A549 (cell line): Measurements from ENCODE around the gene NAA30. TPM values are rescaled to one million over a fixed set of nuclear protein-coding genes. Genes with fewer than 3 reads are reported as not detected.

Experiments
- ATAC-seq, 2 experiments: fragments of 200-7000 bp in 1 of 2; fragments of >200 bp in 1 of 2; cut with Nextera tagmentation in 1 of 2; cut with Tn5 transposase in 1 of 2; 3 replicates each; pipeline versions ENCODE4 v1.8.0 to v1.9.1; 2018 to 2020; ENCODE audit warnings: mild to moderate bottlenecking in 1 of 2, moderate library complexity in 1 of 2
- CTCF ChIA-PET: fragments of 300-600 bp; sonication (Branson Sonifier 250); formaldehyde crosslinking; extraction: SDS; loops from one replicate; lab custom pipeline; 2021; ENCODE audit warnings: antibody characterized with exemption, inconsistent platforms; lab: Yijun Ruan, JAX
- POLR2A ChIA-PET: fragments of 350-600 bp; formaldehyde crosslinking; extraction: SDS; loops from one replicate; lab custom pipeline; 2021; ENCODE audit warnings: antibody characterized with exemption, inconsistent platforms; lab: Yijun Ruan, JAX
- DNase-seq, 2 experiments: peaks; one replicate each; pipeline versions ENCODE4 v3.0.0 to v3.0.0-alpha.2; 2011 to 2016; ENCODE audit warnings: low read depth in 1 of 2, low spot score in 1 of 2
- FAIRE-seq: peaks from 2 replicates; lab custom pipeline; 2011; peaks lifted over from hg19 to GRCh38; lab: Jason Lieb, UNC
- H3K27ac ChIP-seq, 2 experiments: fragments of >200 bp; sonication (Bioruptor Twin); formaldehyde crosslinking; 3 replicates each; pipeline ENCODE4 v1.5.1; 2016 to 2017
- H3K4me1 ChIP-seq: fragments of >200 bp; sonication (Bioruptor Twin); formaldehyde crosslinking; 3 replicates; pipeline ENCODE4 v1.6.1; 2016
- H3K4me2 ChIP-seq: fragments of >200 bp; sonication (Bioruptor Twin); formaldehyde crosslinking; 3 replicates; pipeline ENCODE4 v1.6.1; 2016
- H3K4me3 ChIP-seq: fragments of >200 bp; sonication (Bioruptor Twin); formaldehyde crosslinking; 3 replicates; pipeline ENCODE4 v1.5.1; 2016
- H3K9me3 ChIP-seq: fragments of >200 bp; sonication (Bioruptor Twin); formaldehyde crosslinking; 3 replicates; pipeline ENCODE4 v1.6.1; 2016
- BHLHE40 ChIP-seq: IDR thresholded peaks from 2 replicates; pipeline ENCODE4 v1.6.1; 2012; ENCODE audit warnings: low read depth, low read length, inconsistent platforms
- CBX2 ChIP-seq: fragments of 200-600 bp; sonication (generic); IDR thresholded peaks from 2 replicates; pipeline ENCODE4 v1.6.1; 2016; ENCODE audit warnings: low read depth, mild to moderate bottlenecking, borderline replicate concordance
- ESRRA ChIP-seq: fragments of 150-350 bp; IDR thresholded peaks from 2 replicates; pipeline ENCODE4 v1.6.1; 2014; ENCODE audit warnings: mild to moderate bottlenecking, low read length, borderline replicate concordance
- FOSB ChIP-seq: fragments of 250-450 bp; sonication (Bioruptor Pico); IDR thresholded peaks from 2 replicates; pipeline ENCODE4 v1.5.0; 2020; ENCODE audit warnings: mild to moderate bottlenecking, moderate library complexity
- HEYL ChIP-seq: fragments of 250-450 bp; sonication (Bioruptor Pico); IDR thresholded peaks from 2 replicates; pipeline ENCODE4 v1.8.0; 2021; ENCODE audit warnings: mild to moderate bottlenecking, moderate library complexity
- HOXA7 ChIP-seq: fragments of 250-450 bp; sonication (Bioruptor Pico); IDR thresholded peaks from 2 replicates; pipeline ENCODE4 v1.5.0; 2020; ENCODE audit warnings: mild to moderate bottlenecking, moderate library complexity
- MAFK ChIP-seq: fragments of 450-650 bp; IDR thresholded peaks from 2 replicates; pipeline ENCODE4 v1.6.1; 2014; ENCODE audit not compliant: partially characterized antibody
- MAX ChIP-seq: IDR thresholded peaks from 2 replicates; pipeline ENCODE4 v1.6.1; 2012
- NFE2L2 ChIP-seq: fragments of 150-350 bp; conservative IDR thresholded peaks from 2 replicates; pipeline ENCODE4 v1.6.1; 2014; ENCODE audit warnings: low read length
- NPAS2 ChIP-seq: fragments of 250-450 bp; sonication (Bioruptor Pico); IDR thresholded peaks from 2 replicates; pipeline ENCODE4 v1.8.0; 2022; ENCODE audit warnings: mild to moderate bottlenecking, moderate library complexity, borderline replicate concordance
- PBX3 ChIP-seq: IDR thresholded peaks from 2 replicates; pipeline ENCODE4 v1.6.1; 2012
- RARB ChIP-seq: fragments of 250-450 bp; sonication (Bioruptor Pico); IDR thresholded peaks from 2 replicates; pipeline ENCODE4 v1.8.0; 2021; ENCODE audit warnings: mild to moderate bottlenecking, moderate library complexity
- SREBF2 ChIP-seq: fragments of 450-650 bp; IDR thresholded peaks from 2 replicates; pipeline ENCODE4 v1.6.1; 2014; ENCODE audit warnings: mild to moderate bottlenecking, moderate library complexity
- TFCP2L1 ChIP-seq: fragments of 250-450 bp; sonication (Bioruptor Pico); IDR thresholded peaks from 2 replicates; pipeline ENCODE4 v1.5.0; 2021; ENCODE audit warnings: mild to moderate bottlenecking
- ZNF302 ChIP-seq: fragments of 250-450 bp; sonication (Bioruptor Pico); IDR thresholded peaks from 2 replicates; pipeline ENCODE4 v1.9.0; 2021; ENCODE audit warnings: inconsistent platforms, mild to moderate bottlenecking, moderate library complexity
- ZSCAN20 ChIP-seq: fragments of 250-450 bp; sonication (Bioruptor Pico); IDR thresholded peaks from 2 replicates; pipeline ENCODE4 v1.8.0; 2022; ENCODE audit warnings: mild to moderate bottlenecking, moderate library complexity
- WGBS: methylation state at CpG from one replicate; pipeline ENCODE4 v1.1.6; 2017; ENCODE audit errors: missing lambda C conversion rate; 5-methylcytosine and 5-hydroxymethylcytosine counted together
- polyA plus RNA-seq, 4 experiments: library from polyadenylated mRNA; depleted of rRNA in 3 of 4; stranded (reverse); fragments of >200 nt; fragmentation: RNase III in 1 of 4; extraction: RNeasy Plus Mini Kit Qiagen cat#74134 plus additional on column Dnase treatment in 1 of 4; gene quantifications; 2 replicates in 3 of 4; 3 replicates in 1 of 4; pipeline ENCODE4 v1.2.3, GENCODE V29; 2011 to 2017
- TF ChIP-seq, protein P1 (sequence below): fragments of 200-600 bp; sonication (generic); IDR thresholded peaks from 2 replicates; pipeline ENCODE4 v1.6.1; 2016; ENCODE audit warnings: antibody characterized with exemption, mild to moderate bottlenecking, moderate library complexity

The NAA30 gene
- polyA plus RNA-seq, 2 of the 4 experiments (the other 2 are of a cell fraction): 13.4 to 27.0 TPM

DNA sequence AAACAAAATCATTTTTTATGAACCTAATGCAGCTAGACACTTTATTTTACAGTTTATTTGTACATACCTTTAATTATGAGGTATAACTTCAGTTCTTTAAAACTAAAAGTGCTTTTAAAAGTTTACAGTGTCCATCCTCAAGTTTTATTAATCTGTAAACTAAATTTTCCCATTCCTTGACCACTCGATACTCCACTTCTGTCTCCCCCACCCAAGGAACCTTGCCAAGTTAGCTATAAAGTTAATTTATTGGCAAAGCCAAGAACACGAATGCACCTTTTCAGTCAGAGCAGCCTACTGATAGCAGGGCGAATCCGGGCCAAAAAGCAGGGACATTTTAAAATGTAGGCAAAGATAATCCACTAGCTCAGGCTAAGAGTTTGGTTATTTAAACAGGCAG, 29.6 kb downstream of the NAA30 start (continued):
- TF ChIP-seq NPAS2 (CRISPR knock-in tag) (no peak), ZNF302 (no peak), HOXA7 (CRISPR knock-in tag) (no peak)
- TF ChIP-seq, all 56 proteins: peak for 0

DNA sequence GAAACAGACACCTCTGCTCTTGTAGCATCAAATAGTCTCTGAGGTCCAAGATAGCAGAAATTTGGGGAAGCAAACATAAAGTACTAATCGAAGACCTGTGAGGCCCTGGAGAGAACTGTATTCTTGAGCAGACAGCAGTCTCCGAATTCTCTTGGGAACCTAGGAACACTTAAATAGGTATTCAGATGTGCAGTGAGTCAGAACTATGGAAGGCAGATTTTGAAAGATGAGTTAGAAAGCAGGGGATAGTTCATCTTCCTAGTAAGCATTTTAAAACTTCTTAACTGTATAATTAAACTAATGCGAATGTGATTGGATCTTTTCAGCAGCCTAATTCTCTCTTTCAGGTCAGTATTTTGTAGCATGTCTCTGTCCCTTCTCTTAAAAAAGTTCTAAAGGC, 30.6 kb downstream of the NAA30 start:
- DNase-seq (no peak), FAIRE-seq (no peak), ATAC-seq (no peak)
- Histone ChIP-seq H3K27ac (no peak overlapping the region), H3K4me3 (no peak overlapping the region), H3K9me3 (no peaks in the 10 kb centered on the region), H3K4me1 (no peaks in the 10 kb centered on the region), H3K4me2 (no peak overlapping the region)
- TF ChIP-seq SREBF2: no peak
- TF ChIP-seq PBX3: no peak
- no peak for TF ChIP-seq RARB (CRISPR knock-in tag)
- TF ChIP-seq, protein P1, sequence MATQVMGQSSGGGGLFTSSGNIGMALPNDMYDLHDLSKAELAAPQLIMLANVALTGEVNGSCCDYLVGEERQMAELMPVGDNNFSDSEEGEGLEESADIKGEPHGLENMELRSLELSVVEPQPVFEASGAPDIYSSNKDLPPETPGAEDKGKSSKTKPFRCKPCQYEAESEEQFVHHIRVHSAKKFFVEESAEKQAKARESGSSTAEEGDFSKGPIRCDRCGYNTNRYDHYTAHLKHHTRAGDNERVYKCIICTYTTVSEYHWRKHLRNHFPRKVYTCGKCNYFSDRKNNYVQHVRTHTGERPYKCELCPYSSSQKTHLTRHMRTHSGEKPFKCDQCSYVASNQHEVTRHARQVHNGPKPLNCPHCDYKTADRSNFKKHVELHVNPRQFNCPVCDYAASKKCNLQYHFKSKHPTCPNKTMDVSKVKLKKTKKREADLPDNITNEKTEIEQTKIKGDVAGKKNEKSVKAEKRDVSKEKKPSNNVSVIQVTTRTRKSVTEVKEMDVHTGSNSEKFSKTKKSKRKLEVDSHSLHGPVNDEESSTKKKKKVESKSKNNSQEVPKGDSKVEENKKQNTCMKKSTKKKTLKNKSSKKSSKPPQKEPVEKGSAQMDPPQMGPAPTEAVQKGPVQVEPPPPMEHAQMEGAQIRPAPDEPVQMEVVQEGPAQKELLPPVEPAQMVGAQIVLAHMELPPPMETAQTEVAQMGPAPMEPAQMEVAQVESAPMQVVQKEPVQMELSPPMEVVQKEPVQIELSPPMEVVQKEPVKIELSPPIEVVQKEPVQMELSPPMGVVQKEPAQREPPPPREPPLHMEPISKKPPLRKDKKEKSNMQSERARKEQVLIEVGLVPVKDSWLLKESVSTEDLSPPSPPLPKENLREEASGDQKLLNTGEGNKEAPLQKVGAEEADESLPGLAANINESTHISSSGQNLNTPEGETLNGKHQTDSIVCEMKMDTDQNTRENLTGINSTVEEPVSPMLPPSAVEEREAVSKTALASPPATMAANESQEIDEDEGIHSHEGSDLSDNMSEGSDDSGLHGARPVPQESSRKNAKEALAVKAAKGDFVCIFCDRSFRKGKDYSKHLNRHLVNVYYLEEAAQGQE: no peak
- no peak for TF ChIP-seq MAX
- no peak for TF ChIP-seq ZSCAN20
- no peak for TF ChIP-seq MAFK
- TF ChIP-seq BHLHE40: no peak
- no peak for TF ChIP-seq TFCP2L1 (CRISPR knock-in tag)
- no peak for TF ChIP-seq HOXA7 (CRISPR knock-in tag)
- CTCF ChIA-PET: interaction anchor here (0.8 kb wide), 1 partner anchor 14 kb away, joined by 3 read pairs; no protein-coding TSS in a partner anchor
- WGBS: 70% methylated on average over 3 of the region's 3 CpGs
- POLR2A ChIA-PET: no interaction called here

DNA sequence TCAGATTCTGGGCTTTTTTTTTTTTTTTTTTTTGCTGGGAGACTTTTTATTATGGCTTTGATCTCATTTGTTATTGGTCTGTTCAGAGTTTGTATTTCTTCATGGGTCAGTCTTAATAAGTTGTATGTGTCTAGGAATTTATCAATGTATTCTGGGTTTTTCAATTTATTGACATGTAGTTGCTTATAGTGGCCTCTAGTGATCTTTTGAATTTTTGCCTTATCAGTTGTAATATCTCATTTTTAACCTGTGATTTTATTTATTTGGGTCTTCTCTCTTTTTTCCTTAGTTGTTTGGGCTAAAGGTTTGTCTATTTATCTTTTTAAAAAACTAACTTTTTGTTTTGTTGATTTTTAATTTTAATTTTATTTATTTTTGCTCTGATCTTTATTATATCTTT, 45.5 kb downstream of the NAA30 start:
- H3K4me3 ChIP-seq: no peak overlapping the region
- no peak overlapping the region for H3K27ac ChIP-seq
- no peak for ATAC-seq
- ChIA-PET CTCF (no interaction called here), POLR2A (no interaction called here)
- TF ChIP-seq NFE2L2: no peak
- H3K4me2 ChIP-seq: no peak overlapping the region
- DNase-seq: no peak
- no peak for FAIRE-seq
- H3K9me3 ChIP-seq: peaks cover 3% of the 10 kb centered on the region; the same call in 1 of the 3 replicates
- no peaks in the 10 kb centered on the region for H3K4me1 ChIP-seq

GRCh38 chr14:57461777-57462320, 71.5 kb downstream of the NAA30 start:
- FAIRE-seq: no peak
- 29% methylated on average over 5 of the region's 5 CpGs for WGBS
- CTCF ChIA-PET: no interaction called here
- Histone ChIP-seq H3K4me2 (peak overlapping the region; percentile 51), H3K9me3 (no peaks in the 10 kb centered on the region), H3K4me1 (peaks cover 26% of the 10 kb centered on the region), H3K4me3 (no peak overlapping the region), H3K27ac (peak overlapping the region; percentile 8 to 51; a peak in 2 of 6 replicates)
- peak; percentile 59 to 66; a peak in 4 of 6 replicates for ATAC-seq
- peak in 1 of 2 experiments; percentile 55 for DNase-seq
- TF ChIP-seq ESRRA: no peak
- TF ChIP-seq FOSB: no peak
- TF ChIP-seq CBX2: no peak
- no peak for TF ChIP-seq HEYL (CRISPR knock-in tag)
- POLR2A ChIA-PET: no interaction called here
